Activated CD8-positive, alpha-beta T cell treated with anti-CD3 and anti-CD28 coated beads, Interleukin-2, amount 10 ng/mL, durations not matched to agents 7 days and 5 days (primary cell): Measurements from ENCODE around the gene VANGL2. TPM values are rescaled to one million over a fixed set of nuclear protein-coding genes. Genes with fewer than 3 reads are reported as not detected.
"Not testable (repeated sequence)": the region's sequence is repeated elsewhere in the genome, so short reads cannot be mapped to it uniquely, and the experiment has no call there.

Experiments used
- ATAC-seq: fragments of 150-1000 bp; cut with Tn5 transposase; one replicate; pipeline ENCODE4 v1.10.0; 2021; ENCODE audit warnings: moderate library complexity
- CTCF ChIA-PET: fragments of 350-600 bp; sonication (Branson Sonifier 250); formaldehyde crosslinking; loops from one replicate; lab custom pipeline; 2021; ENCODE audit warnings: antibody characterized with exemption; lab: Charles Lee
- POLR2A ChIA-PET: fragments of 350-600 bp; sonication (Branson Sonifier 250); formaldehyde crosslinking; loops from one replicate; lab custom pipeline; 2021; ENCODE audit warnings: antibody characterized with exemption; lab: Charles Lee
- DNase-seq: peaks from one replicate; pipeline ENCODE4 v3.0.0-alpha.2; 2020
- H3K27ac Mint-ChIP-seq: one replicate; pipeline ENCODE4 v1.8.0; 2021; ENCODE audit warnings: mild to moderate bottlenecking, mixed read lengths
- H3K27me3 Mint-ChIP-seq: one replicate; pipeline ENCODE4 v1.8.0; 2021; ENCODE audit warnings: low read depth, mixed read lengths
- H3K36me3 Mint-ChIP-seq: one replicate; pipeline ENCODE4 v1.8.0; 2021; ENCODE audit warnings: low read depth, mixed read lengths
- H3K4me1 Mint-ChIP-seq: one replicate; pipeline ENCODE4 v1.8.0; 2021; ENCODE audit warnings: low read depth, mixed read lengths
- H3K4me3 Mint-ChIP-seq: one replicate; pipeline ENCODE4 v1.8.0; 2021; ENCODE audit warnings: mild to moderate bottlenecking, mixed read lengths
- H3K9me3 Mint-ChIP-seq: one replicate; pipeline ENCODE4 v1.8.0; 2022; ENCODE audit warnings: mixed read lengths; ENCODE audit not compliant: insufficient read depth
- total RNA-seq, 2 experiments: library from RNA; stranded (reverse); gene quantifications; one replicate each; pipeline ENCODE4 v1.2.3, GENCODE V29; 2021

VANGL2 gene
- total RNA-seq, 2 experiments from 2014 or later, result not detected

- no peak overlapping the region for H3K27ac Mint-ChIP-seq
- CTCF ChIA-PET, result interaction anchor here (1.0 kb wide), 1 partner anchor 286 kb away, joined by 3 read pairs; no protein-coding TSS in a partner anchor
- peaks cover 3% of the 10 kb centered on the region for H3K27me3 Mint-ChIP-seq
Observed at GRCh38 chr1:160371756-160372155, 28.6 kb upstream of the VANGL2 start.

GRCh38 chr1:160373696-160374095 lies 26.7 kb upstream of the VANGL2 start:
- CTCF ChIA-PET, result interaction anchor here (1.5 to 4.7 kb wide), 3 partner anchors 181 to 288 kb away, joined by 4 to 43 read pairs (median 5); no protein-coding TSS in a partner anchor

More at GRCh38 chr1:160371756-160372155, 28.6 kb upstream of the VANGL2 start:
- Mint-ChIP-seq H3K36me3 (no peaks in the 10 kb centered on the region), H3K9me3 (no peaks in the 10 kb centered on the region), H3K4me1 (peaks cover 19% of the 10 kb centered on the region), H3K4me3 (no peak overlapping the region)
- no peak for DNase-seq
- ATAC-seq, result no peak
- POLR2A ChIA-PET, result interaction anchor here (1.0 kb wide), 1 partner anchor 109 kb away, joined by 3 read pairs; the partner anchor contains the start of gene DCAF8

GRCh38 chr1:160374306-160375110 lies 25.9 kb upstream of the VANGL2 start:
- no peak for DNase-seq
- Mint-ChIP-seq H3K4me3 (no peak overlapping the region), H3K36me3 (no peaks in the 10 kb centered on the region), H3K4me1 (peaks cover 13% of the 10 kb centered on the region), H3K27ac (no peak overlapping the region), H3K9me3 (no peaks in the 10 kb centered on the region), H3K27me3 (peaks cover 8% of the 10 kb centered on the region)
- CTCF ChIA-PET, result interaction anchor here (1.0 to 4.7 kb wide), 5 partner anchors 21 to 289 kb away, joined by 4 to 43 read pairs (median 5); no protein-coding TSS in a partner anchor
- POLR2A ChIA-PET, result no interaction called here
- ATAC-seq, result no peak

More at GRCh38 chr1:160373696-160374095, 26.7 kb upstream of the VANGL2 start:
- Mint-ChIP-seq H3K4me1 (peaks cover 13% of the 10 kb centered on the region), H3K9me3 (no peaks in the 10 kb centered on the region), H3K27me3 (peaks cover 5% of the 10 kb centered on the region), H3K36me3 (no peaks in the 10 kb centered on the region), H3K4me3 (no peak overlapping the region), H3K27ac (no peak overlapping the region)
- POLR2A ChIA-PET, result no interaction called here
- DNase-seq (no peak), ATAC-seq (no peak)

GRCh38 chr1:160375788-160376524 lies 24.4 kb upstream of the VANGL2 start:
- DNase-seq (no peak), ATAC-seq (peak; percentile 70)
- POLR2A ChIA-PET, result interaction anchor here (0.8 to 0.9 kb wide), 2 partner anchors 21 to 31 kb away, joined by 3 read pairs; no protein-coding TSS in a partner anchor
- CTCF ChIA-PET, result interaction anchor here (0.7 to 5.5 kb wide), 42 partner anchors 9 to 330 kb away, joined by 3 to 78 read pairs (median 4); partner anchors contain the start of genes DCAF8 and NHLH1
- no peaks in the 10 kb centered on the region for H3K36me3 Mint-ChIP-seq
- H3K27me3 Mint-ChIP-seq, result peaks cover 8% of the 10 kb centered on the region
- no peaks in the 10 kb centered on the region for H3K9me3 Mint-ChIP-seq
- H3K4me1 Mint-ChIP-seq, result peaks cover 13% of the 10 kb centered on the region
- H3K27ac Mint-ChIP-seq, result peak overlapping the region; percentile 33
- H3K4me3 Mint-ChIP-seq, result no peak overlapping the region

DNA sequence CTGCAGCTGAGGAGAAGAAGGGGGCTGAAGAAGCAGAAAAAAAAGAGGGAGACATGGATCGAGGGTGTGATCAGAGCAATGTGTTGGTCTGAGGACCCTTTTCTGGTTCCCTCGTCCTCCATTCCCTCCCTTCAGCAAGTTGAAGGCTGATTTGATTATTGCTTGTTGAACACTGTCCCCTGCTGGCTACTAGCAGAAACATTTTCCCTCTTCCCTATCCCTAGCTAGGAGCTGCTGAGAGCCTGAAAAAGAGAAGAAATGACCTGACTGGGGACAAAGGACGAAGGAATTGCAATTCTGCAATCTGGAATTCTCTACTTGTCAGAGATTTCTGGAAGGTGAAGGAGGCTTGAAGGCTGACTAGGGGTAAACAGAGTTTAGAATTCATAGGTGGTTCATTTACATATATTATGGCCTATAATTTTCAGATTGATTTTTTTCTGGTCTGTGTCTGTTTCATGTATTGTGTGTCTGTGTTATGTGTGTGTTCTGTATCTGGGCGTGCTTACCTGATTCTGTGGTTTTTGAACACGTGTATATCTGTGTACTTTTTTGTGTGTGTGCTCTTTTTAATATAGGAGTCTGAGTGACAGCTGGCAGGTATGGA lies 23.7 kb upstream of the VANGL2 start:
- Mint-ChIP-seq H3K36me3 (no peaks in the 10 kb centered on the region), H3K27ac (no peak overlapping the region), H3K27me3 (peaks cover 8% of the 10 kb centered on the region), H3K4me3 (no peak overlapping the region), H3K9me3 (no peaks in the 10 kb centered on the region), H3K4me1 (peaks cover 13% of the 10 kb centered on the region)
- ChIA-PET POLR2A (interaction anchor here (0.9 kb wide), 1 partner anchor 21 kb away, joined by 3 read pairs; no protein-coding TSS in a partner anchor), CTCF (interaction anchor here (0.7 to 5.5 kb wide), 49 partner anchors 9 to 331 kb away, joined by 3 to 78 read pairs (median 4); partner anchors contain the start of genes DCAF8 and NHLH1)
- peak; percentile 73 for ATAC-seq
- DNase-seq, result peak; percentile 55

- Mint-ChIP-seq H3K36me3 (no peaks in the 10 kb centered on the region), H3K4me3 (no peak overlapping the region), H3K9me3 (no peaks in the 10 kb centered on the region), H3K27me3 (peaks cover 8% of the 10 kb centered on the region), H3K4me1 (peaks cover 13% of the 10 kb centered on the region), H3K27ac (no peak overlapping the region)
- POLR2A ChIA-PET, result no interaction called here
- CTCF ChIA-PET, result interaction anchor here (1.0 to 5.5 kb wide), 20 partner anchors 10 to 291 kb away, joined by 3 to 78 read pairs (median 7); partner anchors contain the start of gene NHLH1
- no peak for DNase-seq
- ATAC-seq, result no peak
Observed at GRCh38 chr1:160377585-160378206, 22.7 kb upstream of the VANGL2 start.

DNA sequence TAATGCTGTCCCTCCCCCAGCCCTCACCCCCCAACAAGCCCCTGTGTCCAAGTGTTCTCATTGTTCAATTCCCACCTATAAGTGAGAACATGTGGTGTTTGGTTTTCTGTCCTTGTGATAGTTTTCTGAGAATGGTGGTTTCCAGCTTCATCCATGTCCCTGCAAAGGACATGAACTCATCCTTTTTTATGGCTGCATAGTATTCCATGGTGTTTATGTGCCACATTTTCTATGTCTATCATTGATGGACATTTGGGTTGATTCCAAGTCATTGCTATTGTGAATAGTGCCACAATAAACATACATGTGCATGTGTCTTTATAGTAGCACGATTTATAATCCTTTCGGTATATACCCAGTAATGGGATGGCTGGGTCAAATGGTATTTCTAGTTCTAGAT lies 15.6 kb upstream of the VANGL2 start:
- H3K9me3 Mint-ChIP-seq, H3K4me1 Mint-ChIP-seq, ATAC-seq, POLR2A ChIA-PET, H3K4me3 Mint-ChIP-seq, DNase-seq, H3K27ac Mint-ChIP-seq, H3K36me3 Mint-ChIP-seq, CTCF ChIA-PET: not testable (repeated sequence)
- H3K27me3 Mint-ChIP-seq, result peaks cover 30% of the 10 kb centered on the region

DNA sequence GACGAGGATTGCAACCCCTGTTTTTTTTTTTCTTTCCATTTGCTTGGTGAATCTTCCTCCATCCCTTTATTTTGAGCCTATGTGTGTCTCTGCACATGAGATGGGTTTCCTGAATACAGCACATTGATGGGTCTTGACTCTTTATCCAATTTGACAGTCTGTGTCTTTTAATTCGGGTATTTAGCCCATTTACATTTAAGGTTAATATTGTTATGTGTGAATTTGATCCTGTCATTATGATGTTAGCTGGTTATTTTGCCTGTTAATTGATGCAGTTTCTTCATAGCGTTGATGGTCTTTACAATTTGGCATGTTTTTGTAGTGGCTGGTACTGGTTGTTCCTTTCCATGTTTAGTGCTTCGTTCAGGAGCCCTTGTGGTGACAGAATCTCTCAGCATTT lies 12.0 kb upstream of the VANGL2 start:
- peaks cover 33% of the 10 kb centered on the region for H3K27me3 Mint-ChIP-seq
- H3K4me1 Mint-ChIP-seq, POLR2A ChIA-PET, H3K36me3 Mint-ChIP-seq, H3K9me3 Mint-ChIP-seq, H3K4me3 Mint-ChIP-seq, ATAC-seq, H3K27ac Mint-ChIP-seq, DNase-seq: not testable (repeated sequence)
- CTCF ChIA-PET, result interaction anchor here (1.1 to 2.6 kb wide), 2 partner anchors 11 to 219 kb away, joined by 3 to 11 read pairs; no protein-coding TSS in a partner anchor

GRCh38 chr1:160394673-160395072 lies 5.7 kb upstream of the VANGL2 start:
- peaks cover 36% of the 10 kb centered on the region for H3K27me3 Mint-ChIP-seq

DNA sequence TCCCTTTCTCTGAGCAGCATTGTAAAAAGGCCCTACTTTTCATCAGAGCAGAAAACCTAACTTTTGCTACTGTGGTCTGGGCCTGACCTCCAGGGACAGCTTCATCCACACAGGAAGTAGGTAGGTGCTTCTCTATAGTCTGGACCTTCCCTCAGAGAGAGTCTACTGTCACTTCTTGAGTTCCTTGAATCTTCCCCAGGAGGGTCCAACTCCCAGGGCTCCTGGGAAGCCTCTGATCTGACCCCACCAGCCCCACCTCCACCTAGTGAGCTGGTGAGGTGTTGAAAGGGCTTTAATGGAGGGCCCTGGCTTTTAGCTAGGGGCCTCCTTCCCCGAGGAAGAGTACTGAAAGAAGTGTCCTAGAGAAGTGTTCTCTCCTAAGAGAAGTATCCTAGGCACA lies 2.7 kb upstream of the VANGL2 start:
- CTCF ChIA-PET, result interaction anchor here (0.6 to 1.7 kb wide), 6 partner anchors 19 to 278 kb away, joined by 3 to 5 read pairs (median 4); no protein-coding TSS in a partner anchor
- Mint-ChIP-seq H3K27ac (no peak overlapping the region), H3K4me1 (no peaks in the 10 kb centered on the region), H3K4me3 (no peak overlapping the region), H3K36me3 (no peaks in the 10 kb centered on the region), H3K27me3 (peaks cover 52% of the 10 kb centered on the region), H3K9me3 (no peaks in the 10 kb centered on the region)
- DNase-seq (no peak), ATAC-seq (no peak)
- POLR2A ChIA-PET, result no interaction called here

More at GRCh38 chr1:160394673-160395072, 5.7 kb upstream of the VANGL2 start:
- no peak for DNase-seq
- H3K36me3 Mint-ChIP-seq, result no peaks in the 10 kb centered on the region
- H3K4me3 Mint-ChIP-seq, result no peak overlapping the region
- H3K9me3 Mint-ChIP-seq, result no peaks in the 10 kb centered on the region
- ChIA-PET POLR2A (no interaction called here), CTCF (no interaction called here)
- no peak overlapping the region for H3K27ac Mint-ChIP-seq
- no peak for ATAC-seq
- H3K4me1 Mint-ChIP-seq, result no peaks in the 10 kb centered on the region
